Endothelial cell of umbilical vein (primary cell): Measurements from ENCODE around the gene LHFPL6. TPM values are rescaled to one million over a fixed set of nuclear protein-coding genes. Genes with fewer than 3 reads are reported as not detected.

ENCODE experiments used
- BruUV-seq: library from RNA; stranded (reverse); fragments of 400-500 nt; replicated peaks from 2 replicates; lab custom pipeline; 2021; lab: Mats Ljungman, UMichigan
- CTCF ChIA-PET: fragments of 300-600, 350-600 bp; sonication (Branson Sonifier 250); formaldehyde crosslinking; loops from one replicate; lab custom pipeline; 2021; ENCODE audit warnings: antibody characterized with exemption, inconsistent platforms; lab: Charles Lee
- POLR2A ChIA-PET: fragments of 300-600, 350-600 bp; sonication (Branson Sonifier 250); formaldehyde crosslinking; loops from one replicate; lab custom pipeline; 2021; ENCODE audit warnings: antibody characterized with exemption, inconsistent platforms; lab: Charles Lee
- DNase-seq: peaks from one replicate; pipeline ENCODE4 v3.0.0-alpha.2; 2011; ENCODE audit warnings: low read depth, low spot score
- FAIRE-seq: peaks from 2 replicates; lab custom pipeline; 2011; peaks lifted over from hg19 to GRCh38; lab: Jason Lieb, UNC
- H2AFZ ChIP-seq: 2 replicates; pipeline ENCODE4 v1.6.0; 2012; ENCODE audit warnings: low read depth, low read length, control low read depth, inconsistent platforms
- H3K27ac ChIP-seq: 2 replicates; pipeline ENCODE4 v1.5.1; 2011; ENCODE audit warnings: low read depth, mild to moderate bottlenecking, control low read depth, low read length, moderate library complexity; ENCODE audit not compliant: insufficient read depth
- H3K27me3 ChIP-seq, 2 experiments: 2 replicates each; pipeline versions ENCODE4 v1.6.0 to v1.6.1; 2011; ENCODE audit warnings: low read length in 2 of 2, mixed read lengths in 1 of 2; ENCODE audit not compliant: control insufficient read depth in 2 of 2, insufficient read depth in 2 of 2
- H3K36me3 ChIP-seq, 2 experiments: 2 replicates in 1 of 2; 3 replicates in 1 of 2; pipeline ENCODE4 v1.5.1; 2011; ENCODE audit warnings: low read length in 2 of 2, mild to moderate bottlenecking in 1 of 2, moderate library complexity in 1 of 2; ENCODE audit not compliant: control insufficient read depth in 2 of 2, insufficient read depth in 2 of 2; ENCODE audit errors: extremely low read depth in 1 of 2
- H3K4me1 ChIP-seq: 3 replicates; pipeline ENCODE4 v1.5.1; 2011; ENCODE audit warnings: mild to moderate bottlenecking, low read length; ENCODE audit not compliant: control insufficient read depth, insufficient read depth; ENCODE audit errors: extremely low read depth
- H3K4me2 ChIP-seq: 2 replicates; pipeline ENCODE4 v1.6.1; 2011; ENCODE audit warnings: low read length, control low read depth, mixed read lengths; ENCODE audit not compliant: insufficient read depth
- H3K4me3 ChIP-seq, 3 experiments: fragments of 200-600 bp in 1 of 3; sonication (generic), shearing (Covaris generic) in 1 of 3; replicated peaks in 1 of 3; 2 replicates each; pipeline ENCODE4 v1.5.1; 2011 to 2016; ENCODE audit warnings: control low read depth in 3 of 3, low read length in 3 of 3, mild to moderate bottlenecking in 2 of 3, inconsistent platforms in 1 of 3, low read depth in 1 of 3, moderate library complexity in 1 of 3; ENCODE audit not compliant: insufficient read depth in 1 of 3
- H3K79me2 ChIP-seq: 2 replicates; pipeline ENCODE4 v1.6.0; 2012; ENCODE audit warnings: low read length, inconsistent platforms; ENCODE audit not compliant: control insufficient read depth, insufficient read depth
- H3K9ac ChIP-seq: replicated peaks from 2 replicates; pipeline ENCODE3; 2011; ENCODE audit warnings: low read length, control low read depth; ENCODE audit not compliant: insufficient read depth; ENCODE audit errors: extremely low read depth
- H3K9me1 ChIP-seq: replicated peaks from 3 replicates; pipeline ENCODE4 v1.6.0; 2011; ENCODE audit warnings: mild to moderate bottlenecking, low read length; ENCODE audit not compliant: control insufficient read depth, insufficient read depth; ENCODE audit errors: extremely low read depth
- H3K9me3 ChIP-seq: replicated peaks from 2 replicates; pipeline ENCODE4 v1.5.1; 2012; ENCODE audit warnings: low read length, inconsistent platforms; ENCODE audit not compliant: control insufficient read depth, insufficient read depth
- H4K20me1 ChIP-seq: replicated peaks from 2 replicates; pipeline ENCODE3; 2011; ENCODE audit warnings: mild to moderate bottlenecking, low read length; ENCODE audit not compliant: control insufficient read depth, insufficient read depth; ENCODE audit errors: extremely low read depth
- CTCF ChIP-seq, 2 donors: IDR thresholded peaks; 1 replicate in 1 of 2; 2 replicates in 1 of 2; pipeline ENCODE4 v1.5.1; 2011; ENCODE audit warnings: low read length in 2 of 2, mild to moderate bottlenecking in 2 of 2, moderate library complexity in 2 of 2, control low read depth in 1 of 2, inconsistent platforms in 1 of 2, low read depth in 1 of 2; ENCODE audit not compliant: insufficient read depth in 1 of 2; ENCODE audit errors: extremely low read depth in 1 of 2
- EZH2 ChIP-seq: IDR thresholded peaks from 2 replicates; pipeline ENCODE4 v1.6.1; 2012; ENCODE audit warnings: borderline replicate concordance, low read depth, mild to moderate bottlenecking, moderate library complexity, low read length, inconsistent platforms; ENCODE audit not compliant: severe bottlenecking
- FOS ChIP-seq: IDR thresholded peaks from 2 replicates; pipeline ENCODE4 v1.6.1; 2011; ENCODE audit warnings: mild to moderate bottlenecking, low read length, moderate library complexity, borderline replicate concordance; ENCODE audit not compliant: insufficient read depth
- GATA2 ChIP-seq: IDR thresholded peaks from 2 replicates; pipeline ENCODE4 v1.7.0; 2011; ENCODE audit warnings: low read depth, mild to moderate bottlenecking, moderate library complexity, mixed read lengths, low read length; ENCODE audit not compliant: insufficient read length, insufficient read depth
- JUN ChIP-seq: IDR thresholded peaks from 2 replicates; pipeline ENCODE4 v1.6.1; 2011; ENCODE audit warnings: borderline replicate concordance, low read depth; ENCODE audit not compliant: insufficient read length, insufficient read depth
- MAX ChIP-seq: IDR thresholded peaks from 2 replicates; pipeline ENCODE4 v1.6.1; 2011; ENCODE audit not compliant: insufficient read depth, insufficient read length
- MYC ChIP-seq: IDR thresholded peaks from one replicate; pipeline ENCODE4 v1.6.1; 2011; ENCODE audit warnings: mild to moderate bottlenecking, low read depth, low read length
- POLR2A ChIP-seq: IDR thresholded peaks from 2 replicates; pipeline ENCODE4 v1.6.1; 2012; ENCODE audit warnings: low read depth, mild to moderate bottlenecking, control low read depth, low read length
- POLR2AphosphoS5 ChIP-seq: IDR thresholded peaks from 2 replicates; pipeline ENCODE4 v1.6.1; 2012; ENCODE audit warnings: low read depth, mild to moderate bottlenecking, control low read depth, low read length, moderate library complexity; ENCODE audit not compliant: insufficient read depth
- dilution Hi-C: fragments of 300-500 bp; cut with MboI; formaldehyde crosslinking; loops from one replicate; pipeline ENCODE4 v1.15.0; 2019; ENCODE audit warnings: low sequenced_read_pairs; ENCODE audit not compliant: extremely low pct_ligation_motif_present
- intact Hi-C: fragments of 100-400 bp; cut with micrococcal nuclease; formaldehyde crosslinking; loops from one replicate; pipeline ENCODE4 v1.10.0; 2022
- polyA plus RNA-seq, 4 experiments: library from polyadenylated mRNA; depleted of rRNA in 3 of 4; stranded (reverse) in 3 of 4; unstranded in 1 of 4; fragments of >200 nt; gene quantifications; 2 replicates each; pipeline versions ENCODE4 v1.2.1 to v1.2.3, GENCODE V29; 2011 to 2012; ENCODE audit warnings: missing spikeins in 1 of 4
- total RNA-seq: library from RNA; stranded (reverse); gene quantifications from 2 replicates; pipeline ENCODE4 v1.2.3, GENCODE V29; 2021

The LHFPL6 gene
- total and polyA plus RNA-seq, 2 donors (not counting 3 experiments of a cell fraction or from before 2014, with no cell fraction given) = 17.5 to 19.4 TPM

- H3K9ac ChIP-seq = no peak overlapping the region
- no peak overlapping the region for H2AFZ ChIP-seq
- no peaks in the 10 kb centered on the region for H3K36me3 ChIP-seq
- CTCF ChIA-PET = interaction anchor here (1.2 kb wide), 1 partner anchor 300 kb away, joined by 4 read pairs; no protein-coding TSS in a partner anchor
- H3K27ac ChIP-seq = no peak overlapping the region
- H3K27me3 ChIP-seq = peaks cover 0 to 3% of the 10 kb centered on the region in 2 experiments
- TF ChIP-seq EZH2 (no peak), MAX (no peak), FOS (no peak), POLR2A (no peak), JUN (no peak), GATA2 (no peak), MYC (no peak), POLR2AphosphoS5 (no peak), CTCF (IDR thresholded peaks at IDR 0.05; ENCODE audit: extremely low read depth in 1 of 2, insufficient read depth in 1 of 2, low read depth in 1 of 2, low read length in 2 of 2) (no peak)
- intact Hi-C loops = no loop called here
- no peak overlapping the region for H3K4me3 ChIP-seq
- H3K4me2 ChIP-seq = no peak overlapping the region
- no peaks in the 10 kb centered on the region for H3K9me1 ChIP-seq
- H3K4me1 ChIP-seq = no peaks in the 10 kb centered on the region
- H3K79me2 ChIP-seq = no peaks in the 10 kb centered on the region
- no peak for FAIRE-seq
- BruUV-seq = no TSS peak
- H4K20me1 ChIP-seq = no peaks in the 10 kb centered on the region
- no peaks in the 10 kb centered on the region for H3K9me3 ChIP-seq
- POLR2A ChIA-PET = no interaction called here
- no peak for DNase-seq
- dilution Hi-C loops = no loop called here
These were observed 291.4 kb downstream of the LHFPL6 start for GRCh38 chr13:39311619-39312018.
